Bronchial epithelial cell (primary cell): ENCODE data around the gene CALML6. TPM values are rescaled to one million over a fixed set of nuclear protein-coding genes. Genes with fewer than 3 reads are reported as not detected.

Experiments
- DNase-seq: peaks from one replicate; pipeline ENCODE4 v3.0.0-alpha.2; 2010; ENCODE audit warnings: low read depth
- FAIRE-seq: peaks from 2 replicates; lab custom pipeline; 2011; peaks lifted over from hg19 to GRCh38; lab: Jason Lieb, UNC
- H3K27me3 ChIP-seq: 2 replicates; pipeline ENCODE4 v1.5.1; 2011; ENCODE audit warnings: low read length; ENCODE audit not compliant: control insufficient read depth, insufficient read depth
- H3K36me3 ChIP-seq: 2 replicates; pipeline ENCODE4 v1.5.1; 2011; ENCODE audit warnings: low read length; ENCODE audit not compliant: control insufficient read depth, insufficient read depth
- H3K4me3 ChIP-seq: 2 replicates; pipeline ENCODE4 v1.5.1; 2011; ENCODE audit warnings: mild to moderate bottlenecking, low read depth, low read length, control low read depth
- CTCF ChIP-seq: IDR thresholded peaks from 2 replicates; pipeline ENCODE4 v1.5.1; 2011; ENCODE audit warnings: mild to moderate bottlenecking, moderate library complexity, low read length, control low read depth, inconsistent platforms; ENCODE audit not compliant: insufficient read depth, severe bottlenecking
- total RNA-seq: library from RNA; depleted of rRNA; stranded (reverse); fragments of >200 nt; gene quantifications from 2 replicates; pipeline ENCODE4 v1.2.1, GENCODE V29; 2014

CALML6 gene
- total RNA-seq, 1 donor from 2014 or later = under 0.01 TPM

DNA sequence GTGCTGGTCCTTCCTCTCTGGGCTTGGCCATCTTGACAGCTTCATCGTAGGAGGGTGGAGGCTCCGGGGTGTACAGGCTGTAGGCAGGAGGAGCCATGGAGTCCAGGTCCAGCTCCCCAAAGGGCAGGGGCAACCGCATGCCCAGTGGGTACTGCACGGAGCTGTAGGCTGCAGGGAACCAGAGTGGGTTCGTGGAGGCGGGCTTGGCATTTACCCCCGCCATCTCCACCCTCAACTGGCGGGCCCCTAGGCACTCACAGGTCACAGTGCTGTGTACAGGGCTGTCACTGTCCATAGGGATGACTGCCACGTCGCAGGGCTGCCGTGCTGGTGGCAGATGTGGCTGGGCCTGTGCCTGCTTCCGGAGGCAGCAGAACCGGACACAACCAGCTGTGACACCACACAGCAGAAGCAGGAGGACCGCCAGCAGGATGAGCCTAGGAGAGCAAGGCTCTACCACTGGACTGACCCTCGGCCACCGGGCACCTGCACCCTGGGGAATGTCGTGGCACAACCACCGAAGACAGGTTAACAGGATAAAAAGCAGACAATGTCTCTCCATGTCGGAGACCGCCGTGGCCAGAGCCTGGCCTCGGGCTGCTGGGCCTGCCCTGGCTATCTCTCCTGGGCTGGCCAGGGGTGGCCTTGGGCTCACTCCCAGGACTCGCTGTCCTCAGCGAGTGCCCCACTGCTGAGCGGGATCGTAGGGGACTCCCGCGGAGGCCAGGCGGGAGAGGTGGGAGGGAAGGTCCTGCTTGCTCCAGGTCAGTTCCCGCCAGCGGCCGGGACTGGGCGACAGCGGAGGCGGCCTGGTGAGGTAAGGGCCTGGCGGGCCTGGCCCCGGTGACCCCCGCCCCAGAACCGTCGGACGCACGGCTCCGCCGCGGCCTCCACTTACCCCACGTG lies 3.2 kb downstream of the CALML6 start:
- TF ChIP-seq CTCF = no peak
- DNase-seq = no peak
- no peaks in the 10 kb centered on the region for H3K27me3 ChIP-seq
- no peak for FAIRE-seq
- no peaks in the 10 kb centered on the region for H3K36me3 ChIP-seq
- peak overlapping the region; percentile 54 for H3K4me3 ChIP-seq

GRCh38 chr1:1918901-1919303 lies 3.8 kb downstream of the CALML6 start, which contains the start of gene TMEM52:
TMEM52 (minus strand) TSS chr1:1919279; CDS start chr1:1919265, 14 bp downstream.
- no peaks in the 10 kb centered on the region for H3K27me3 ChIP-seq
- TF ChIP-seq CTCF = peak; percentile 20
- DNase-seq (no peak), FAIRE-seq (no peak)
- no peaks in the 10 kb centered on the region for H3K36me3 ChIP-seq
- peak within 1 kb of the TSS; percentile 54 for H3K4me3 ChIP-seq

DNA sequence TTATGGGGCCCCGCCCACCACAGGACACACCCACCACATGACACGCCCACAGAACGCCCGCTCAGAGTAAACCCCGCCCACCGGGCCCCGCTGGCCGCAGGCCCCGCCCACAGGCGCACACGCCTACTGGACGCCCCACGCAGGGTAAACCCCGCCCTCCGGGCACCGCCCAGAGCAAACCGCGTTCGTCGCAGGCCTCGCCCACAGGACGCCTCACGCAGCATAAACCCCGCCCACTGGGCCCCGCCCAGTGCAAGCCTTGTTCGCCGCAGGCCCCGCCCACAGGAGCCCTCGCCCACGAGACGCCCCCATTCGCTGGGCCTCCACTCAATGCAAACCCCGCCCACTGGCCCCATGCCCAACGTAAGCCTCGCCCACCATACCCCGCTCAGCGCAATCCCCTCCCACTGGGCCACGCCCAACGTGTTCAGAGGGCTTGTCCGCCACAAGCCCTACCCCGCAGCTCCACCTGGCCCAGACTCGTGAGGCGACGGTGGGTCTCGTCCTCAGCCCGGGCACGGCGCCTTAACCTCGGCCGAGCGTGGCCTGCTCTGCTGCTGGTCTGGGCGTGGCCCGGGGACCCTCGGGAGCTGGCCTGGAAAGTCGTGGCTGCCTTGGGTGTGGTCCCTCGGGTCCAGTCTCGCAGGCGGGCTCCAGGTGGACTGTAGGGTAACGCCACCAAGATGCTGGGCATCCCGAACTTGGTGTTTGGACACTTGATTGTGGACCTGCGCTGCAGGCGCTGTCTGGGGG lies 4.4 kb downstream of the CALML6 start:
- DNase-seq = peak; percentile 90

DNA sequence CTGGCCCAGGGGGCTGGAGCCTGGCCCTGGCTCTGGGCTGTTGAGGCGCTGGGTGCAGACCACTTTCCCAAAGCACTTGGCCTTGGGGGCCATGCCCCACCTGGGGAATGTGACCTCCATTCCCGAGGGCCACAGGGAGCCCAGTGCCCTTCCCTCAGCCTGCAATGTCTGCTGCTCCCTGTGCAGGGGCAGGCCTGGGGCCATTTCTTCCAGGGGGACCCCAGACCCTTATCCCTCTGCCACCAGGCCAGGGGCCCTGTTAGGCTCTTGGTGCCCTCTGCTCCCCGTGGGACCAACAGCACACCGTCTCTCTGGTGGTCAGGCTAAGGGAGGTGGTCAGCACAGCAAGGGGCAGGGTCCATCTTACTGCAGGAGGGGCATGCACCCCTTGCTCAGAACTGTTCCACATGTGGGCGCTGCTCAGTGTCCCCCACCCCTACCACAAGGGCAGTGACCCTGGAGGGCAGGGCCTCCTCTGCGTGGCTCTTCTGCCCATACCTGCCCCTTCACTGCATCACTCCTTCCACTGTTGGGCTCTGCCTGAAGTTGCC lies 5.1 kb downstream of the CALML6 start:
- TF ChIP-seq CTCF = no peak
- Histone ChIP-seq H3K4me3 (peak overlapping the region; percentile 54), H3K36me3 (no peaks in the 10 kb centered on the region), H3K27me3 (no peaks in the 10 kb centered on the region)
- FAIRE-seq (no peak), DNase-seq (no peak)

More for the DNA sequence above, 4.4 kb downstream of the CALML6 start:
- H3K4me3 ChIP-seq = peak overlapping the region; percentile 54
- H3K36me3 ChIP-seq = no peaks in the 10 kb centered on the region
- TF ChIP-seq CTCF = no peak
- no peaks in the 10 kb centered on the region for H3K27me3 ChIP-seq
- no peak for FAIRE-seq

- TF ChIP-seq CTCF = no peak
- no peaks in the 10 kb centered on the region for H3K27me3 ChIP-seq
- DNase-seq (no peak), FAIRE-seq (no peak)
- H3K36me3 ChIP-seq = no peaks in the 10 kb centered on the region
- no peak overlapping the region for H3K4me3 ChIP-seq
Measured at GRCh38 chr1:1920608-1921458, 5.8 kb downstream of the CALML6 start.
